NCI-H187 (cell line): Measurements from ENCODE around the gene KLHDC9.
"Not testable (repeated sequence)": the region's sequence is repeated elsewhere in the genome, so short reads cannot be mapped to it uniquely, and the experiment has no call there.

ENCODE experiments used
- DNase-seq, 2 experiments: peaks; one replicate each; lab custom pipeline; 2025; lab: John Stamatoyannopoulos, UW

The KLHDC9 gene

GRCh38 chr1:161098210-161099068 is at the start of gene KLHDC9:
TSS of gene KLHDC9 (plus strand) at chr1:161098361. CDS start at chr1:161098536, 175 bp downstream.
- peak; percentile 98 to 100 for DNase-seq

DNA sequence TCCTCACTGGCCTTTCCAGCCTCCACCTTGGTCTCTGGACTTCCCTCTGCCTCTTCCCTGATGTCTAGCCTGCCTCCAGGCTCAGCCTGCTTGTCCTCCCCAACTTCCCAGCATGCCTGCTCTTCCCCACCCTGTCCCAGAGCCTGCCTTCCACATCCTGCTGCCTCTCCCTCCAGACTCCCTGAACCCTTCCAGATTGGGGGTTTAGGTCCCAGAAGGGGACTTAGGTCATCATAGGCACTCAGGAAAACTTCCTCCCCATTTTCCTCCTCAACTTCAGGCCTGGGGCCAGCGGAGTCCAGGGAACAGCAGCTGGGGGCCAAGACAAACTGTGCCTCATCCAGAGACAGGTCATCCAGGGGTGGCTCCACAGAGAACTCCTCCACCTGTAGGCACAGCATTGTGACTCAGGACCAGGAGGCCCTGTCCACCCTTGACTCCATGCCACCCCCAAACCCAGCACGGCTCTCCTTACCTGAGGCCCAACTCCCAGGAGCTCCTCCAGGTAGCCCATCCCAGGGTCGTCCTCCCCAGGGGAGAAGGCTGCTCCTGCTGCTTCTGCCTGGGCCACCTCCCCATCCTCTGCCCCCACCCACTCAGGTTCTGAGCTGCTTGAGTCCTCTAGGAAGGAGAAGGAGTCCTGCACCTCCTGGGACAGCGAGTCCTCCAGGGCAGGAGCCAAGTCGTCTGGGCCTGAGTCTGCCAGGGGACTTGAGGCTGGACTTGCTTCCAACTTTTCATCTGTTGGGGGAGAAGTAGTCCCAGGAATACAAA is 49.0 kb upstream of the KLHDC9 start:
- no peak for DNase-seq

DNA sequence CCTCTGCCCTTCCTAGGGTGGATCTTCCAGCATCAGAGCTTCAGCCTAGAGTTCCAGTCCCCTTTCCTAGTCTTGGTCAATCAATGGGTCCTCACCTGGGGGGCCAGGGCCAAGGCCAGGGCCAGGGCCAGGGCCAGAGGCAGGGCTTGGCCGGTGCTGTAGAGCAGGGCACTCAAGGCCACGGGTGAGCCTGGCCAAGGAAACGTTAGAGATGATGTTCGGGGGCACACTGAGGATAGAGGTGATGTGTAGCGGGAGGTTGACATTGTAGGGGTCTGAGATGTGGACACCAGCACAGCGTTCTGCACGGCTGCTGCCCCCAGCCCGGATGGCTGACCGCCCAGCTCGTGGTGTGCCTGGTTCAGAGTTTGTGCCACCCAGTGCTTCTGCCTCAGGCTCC is 46.9 kb upstream of the KLHDC9 start:
- DNase-seq, result no peak

GRCh38 chr1:161052899-161053298 is 45.3 kb upstream of the KLHDC9 start:
- DNase-seq, result no peak

- DNase-seq, result no peak
Observed at GRCh38 chr1:161054232-161054631, 43.9 kb upstream of the KLHDC9 start.

DNA sequence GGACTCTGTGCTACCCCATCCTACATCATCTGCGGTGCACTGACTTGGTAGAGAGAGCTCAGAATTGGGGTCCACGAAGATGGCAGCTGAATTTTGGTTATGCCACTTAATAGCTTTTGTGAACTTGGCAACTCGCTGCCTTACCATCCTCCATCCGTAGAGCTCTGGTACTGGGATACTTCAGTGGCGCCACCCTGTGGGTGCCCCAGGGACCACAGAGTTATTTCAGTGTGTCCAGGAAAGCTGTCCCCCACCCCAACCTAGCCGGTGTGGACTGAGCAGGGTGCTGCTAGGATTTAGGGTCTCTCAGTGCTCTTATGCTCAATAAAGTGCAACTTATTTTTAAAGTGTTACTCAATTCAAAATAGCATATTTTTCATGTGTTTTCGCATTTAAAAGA is 43.4 kb upstream of the KLHDC9 start:
- no peak for DNase-seq

- DNase-seq, result no peak
Observed at GRCh38 chr1:161059293-161059692, 38.9 kb upstream of the KLHDC9 start.

- no peak for DNase-seq
Observed at GRCh38 chr1:161061419-161061818, 36.7 kb upstream of the KLHDC9 start.

DNA sequence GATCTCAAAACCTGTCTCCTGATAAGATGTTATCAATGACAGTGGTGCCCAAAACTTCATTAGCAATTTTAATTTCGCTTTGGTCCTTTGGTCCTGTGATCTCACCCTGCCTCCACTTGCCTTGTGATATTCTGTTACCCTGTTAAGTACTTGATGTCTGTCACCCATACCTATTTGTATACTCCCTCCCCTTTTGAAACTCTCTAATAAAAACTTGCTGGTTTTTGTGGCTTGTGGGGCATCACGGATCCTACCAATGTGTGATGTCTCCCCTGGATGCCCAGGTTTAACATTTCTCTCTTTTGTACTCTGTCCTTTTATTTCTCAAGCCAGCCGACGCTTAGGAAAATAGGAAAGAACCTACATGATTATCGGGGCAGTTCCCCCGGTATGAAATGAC is 34.2 kb upstream of the KLHDC9 start:
- not testable (repeated sequence) for DNase-seq

- not testable (repeated sequence) for DNase-seq
Observed at GRCh38 chr1:161065681-161066080, 32.5 kb upstream of the KLHDC9 start.

GRCh38 chr1:161066694-161067093 is 31.5 kb upstream of the KLHDC9 start:
- DNase-seq, result no peak

- no peak for DNase-seq
Observed at GRCh38 chr1:161068306-161069234, 29.6 kb upstream of the KLHDC9 start.

GRCh38 chr1:161069241-161069640 is 28.9 kb upstream of the KLHDC9 start:
- no peak for DNase-seq

DNA sequence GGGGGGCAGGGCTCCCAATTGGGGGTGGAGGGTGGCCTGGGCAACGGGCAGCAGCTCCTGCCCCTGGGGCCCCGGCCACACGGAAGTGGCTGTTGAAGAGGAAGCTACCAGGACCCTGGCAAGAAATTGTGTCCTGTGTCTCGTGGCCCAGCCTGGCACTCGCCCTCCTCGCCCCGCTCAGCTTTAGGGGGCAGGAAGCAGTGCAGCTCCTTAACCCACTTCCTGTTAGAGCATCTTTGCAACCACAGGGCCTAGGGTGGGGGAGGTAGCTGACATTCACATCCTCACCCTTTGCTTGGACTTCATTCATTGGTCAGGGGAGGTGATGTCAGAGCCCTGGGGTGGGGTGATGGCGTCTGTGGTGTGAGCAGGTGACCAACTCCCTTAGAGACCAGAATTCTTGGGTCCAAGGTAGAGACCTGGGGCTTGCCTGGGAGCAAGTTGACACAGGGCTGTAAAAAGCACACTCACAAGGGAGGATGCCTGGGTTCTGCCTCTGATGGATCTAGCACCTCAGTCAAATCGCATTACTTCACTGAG is 28.4 kb upstream of the KLHDC9 start, which contains the start of gene ARHGAP30:
Gene ARHGAP30 (minus strand): TSS at position 161 of the 540 bp plus-strand sequence. CDS start 267 bp downstream, outside the sequence.
- no peak for DNase-seq

DNA sequence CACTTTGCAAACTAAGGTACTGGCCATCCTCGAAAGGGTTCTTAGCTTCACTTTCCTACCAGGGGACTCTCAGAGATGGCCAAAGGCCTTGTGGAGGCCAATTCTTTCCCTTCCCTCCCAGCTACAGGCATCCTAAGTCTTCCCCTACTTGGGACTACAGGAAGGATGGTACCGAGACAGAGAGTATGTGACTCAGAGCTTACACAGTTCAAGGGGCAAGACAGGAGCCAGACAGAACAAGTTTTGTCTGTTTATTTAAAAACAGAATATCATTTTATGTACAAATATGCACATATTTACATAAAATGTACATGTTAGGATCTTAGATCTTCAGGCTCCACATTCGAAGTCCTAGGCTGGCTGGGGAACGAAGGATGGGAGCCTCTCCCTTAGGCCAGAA is 27.4 kb upstream of the KLHDC9 start:
- no peak for DNase-seq

GRCh38 chr1:161071886-161072371 is 26.2 kb upstream of the KLHDC9 start:
- no peak for DNase-seq

GRCh38 chr1:161072751-161073449 is 25.3 kb upstream of the KLHDC9 start:
- no peak for DNase-seq

DNA sequence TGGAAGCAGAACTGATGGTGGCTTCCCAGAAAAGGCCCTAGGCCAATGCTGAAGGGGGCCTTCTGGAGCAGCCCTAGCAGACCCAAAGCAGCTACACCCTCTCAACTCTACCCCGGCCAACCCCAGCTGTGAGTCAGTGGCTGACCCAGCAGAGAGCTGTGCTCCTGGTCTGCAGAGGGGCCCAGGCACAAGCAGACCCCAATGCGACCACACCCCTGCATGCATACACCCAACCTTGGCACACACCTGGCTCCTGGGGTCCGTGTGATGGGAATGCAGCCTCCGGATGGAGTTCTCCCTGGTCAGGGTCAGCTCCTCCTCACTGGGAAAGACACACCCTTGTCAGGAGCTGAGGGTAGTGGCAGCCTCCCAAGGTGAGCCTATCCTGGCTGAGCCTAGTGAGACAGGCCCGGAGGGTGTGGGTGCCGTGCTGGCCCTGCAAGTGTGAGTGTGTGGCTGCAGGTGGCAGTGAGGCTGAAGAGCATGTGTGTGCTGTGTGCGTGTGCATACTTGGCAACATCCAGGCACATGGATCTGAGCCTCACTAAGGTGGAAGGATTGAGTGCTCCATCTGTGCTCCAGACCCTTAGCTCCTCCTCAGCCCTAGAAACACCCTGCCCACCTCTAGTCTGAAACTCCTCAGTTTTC is 24.6 kb upstream of the KLHDC9 start:
- no peak for DNase-seq

DNA sequence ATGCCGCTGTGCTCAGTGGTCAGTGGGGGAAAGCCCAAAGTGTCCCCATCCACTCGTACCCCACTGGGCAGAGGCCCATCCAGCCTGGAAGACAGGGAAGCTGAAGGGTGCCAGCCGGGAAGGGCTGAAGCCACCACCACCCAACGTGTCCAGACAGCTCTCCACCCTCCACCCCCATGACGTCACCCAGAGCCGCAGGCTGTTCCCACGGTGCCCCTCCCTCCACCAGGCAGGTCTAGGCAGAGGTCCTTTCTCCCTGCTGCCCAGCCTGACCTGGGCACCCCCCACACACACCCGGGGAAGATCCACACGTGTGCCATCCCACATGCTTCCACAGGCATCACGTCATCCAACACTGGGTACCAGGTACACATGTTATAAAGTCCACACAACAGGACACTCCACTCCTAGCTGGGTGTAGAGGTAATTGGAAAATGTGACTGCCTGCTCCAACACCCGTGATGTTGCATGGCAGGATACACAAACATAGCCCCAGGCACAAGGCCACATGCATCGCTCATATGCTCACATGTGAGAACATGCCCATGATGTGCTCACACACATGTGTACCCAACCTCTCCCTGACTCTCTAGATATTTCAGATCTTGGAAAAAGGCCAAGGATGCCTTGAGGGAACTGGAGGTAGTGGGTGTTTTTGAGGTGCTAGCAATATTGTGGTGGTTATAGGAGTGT is 23.3 kb upstream of the KLHDC9 start:
- no peak for DNase-seq

DNA sequence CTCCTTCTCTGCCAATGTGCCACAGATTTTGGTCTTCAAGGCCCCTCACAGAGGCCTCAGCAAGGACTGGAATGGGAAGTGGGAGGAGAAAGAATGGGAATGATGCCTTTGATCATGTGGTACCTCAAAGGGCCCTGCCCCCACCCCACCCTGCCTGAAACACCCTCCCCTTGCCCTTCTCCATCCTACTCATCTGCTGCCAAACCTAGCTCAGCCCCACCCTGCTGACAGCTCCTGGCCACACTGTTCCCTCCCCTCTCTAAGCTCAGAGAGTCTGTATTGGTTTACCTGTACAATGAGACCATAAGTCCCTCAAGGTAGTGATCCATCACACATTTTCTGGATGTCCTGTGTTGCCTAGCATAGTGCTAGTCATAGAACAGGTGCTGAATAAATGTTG is 21.8 kb upstream of the KLHDC9 start:
- no peak for DNase-seq
